ENCODE measurements around the gene AFDN. TPM values are rescaled to one million over a fixed set of nuclear protein-coding genes. Genes with fewer than 3 reads are reported as not detected.

AFDN gene
- total and polyA plus RNA-seq, 2 of the 8 experiments (the other 6 are each of a cell fraction or from before 2014, with no cell fraction given): 53.4 to 192 TPM

DNA sequence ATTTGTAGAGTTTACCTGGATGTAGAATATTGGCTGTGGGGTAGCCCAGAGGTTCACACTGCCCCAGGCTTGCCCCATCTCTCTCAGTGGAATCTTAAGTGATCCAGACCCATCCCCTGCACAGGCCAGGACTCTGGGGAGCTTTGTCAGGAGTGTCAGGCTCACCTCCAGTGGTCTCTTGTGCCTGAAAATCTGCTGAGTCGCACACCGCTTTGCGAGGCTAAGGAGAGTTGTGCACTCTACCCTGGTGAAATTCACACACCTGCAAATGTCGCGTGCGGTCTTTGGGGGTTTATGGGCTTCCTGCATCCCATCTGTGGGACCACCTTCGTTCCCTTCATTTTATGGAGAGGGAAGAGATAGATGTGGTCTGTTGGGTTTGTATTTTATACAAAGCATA, 107.1 kb downstream of the AFDN start (continued):
- no peak for TF ChIP-seq CHD7 (IDR thresholded peaks at IDR 0.05; ENCODE audit: insufficient replicate concordance, low read length)
- peak; percentile 23; the same call in 1 of the 2 replicates for TF ChIP-seq MAFK (IDR thresholded peaks at IDR 0.05; ENCODE audit: low read depth, low read length)
- TF ChIP-seq GTF2F1 (IDR thresholded peaks at IDR 0.05; ENCODE audit: borderline replicate concordance, low read depth, low read length): no peak
- no peak for TF ChIP-seq RBBP5 (IDR thresholded peaks at IDR 0.05; ENCODE audit: borderline replicate concordance, low read depth, low read length)
- TF ChIP-seq CTCF (IDR thresholded peaks at IDR 0.05; ENCODE audit: control extremely low read depth in 1 of 3, insufficient read depth in 1 of 3, low read depth in 1 of 3, low read length in 3 of 3): no peak
- TF ChIP-seq TCF12 (IDR thresholded peaks at IDR 0.05; ENCODE audit: low read depth, low read length): no peak
- no peak for TF ChIP-seq ASH2L (IDR thresholded peaks at IDR 0.05; ENCODE audit: low read length)
- TF ChIP-seq POLR2AphosphoS5 (IDR thresholded peaks at IDR 0.05; ENCODE audit: low read depth, low read length): no peak
- peak; percentile 34; the same call in 1 of the 2 replicates for TF ChIP-seq BACH1 (IDR thresholded peaks at IDR 0.05; ENCODE audit: low read length)

Measured in H1 (cell line).